Suprapubic skin (tissue), 4 donors: ENCODE results near the gene OSGIN1. TPM values are rescaled to one million over a fixed set of nuclear protein-coding genes. Genes with fewer than 3 reads are reported as not detected.

Source experiments
- DNase-seq, 2 donors: peaks; one replicate each; pipeline ENCODE4 v3.0.0-alpha.2; 2019; ENCODE audit warnings: low spot score in 2 of 2
- H3K27ac ChIP-seq: fragments of 200-600 bp; sonication (generic); one replicate; pipeline ENCODE4 v1.5.1; 2019
- H3K27me3 ChIP-seq: fragments of 200-600 bp; sonication (generic); one replicate; pipeline ENCODE4 v1.5.1; 2019
- H3K36me3 ChIP-seq: fragments of 200-600 bp; sonication (generic); one replicate; pipeline ENCODE4 v1.5.1; 2019
- H3K4me1 ChIP-seq: fragments of 200-600 bp; sonication (generic); one replicate; pipeline ENCODE4 v1.5.1; 2019
- H3K4me3 ChIP-seq: fragments of 200-600 bp; sonication (generic); one replicate; pipeline ENCODE4 v1.5.1; 2019; ENCODE audit warnings: mild to moderate bottlenecking
- H3K9me3 ChIP-seq: fragments of 200-600 bp; sonication (generic); one replicate; pipeline ENCODE4 v1.5.1; 2019
- CTCF ChIP-seq, 2 donors: fragments of 200-600 bp in 1 of 2; fragments of 450-650 bp in 1 of 2; sonication (generic) in 1 of 2; IDR thresholded peaks; one replicate each; pipeline ENCODE4 v1.5.1; 2016 to 2019; ENCODE audit warnings: antibody characterized with exemption in 2 of 2, mild to moderate bottlenecking in 1 of 2, moderate library complexity in 1 of 2
- EP300 ChIP-seq: sonication (generic); formaldehyde crosslinking; IDR thresholded peaks from one replicate; pipeline ENCODE4 v1.6.1; 2017; ENCODE audit warnings: antibody characterized with exemption
- POLR2A ChIP-seq, 2 donors: fragments of 450-650 bp; IDR thresholded peaks; one replicate each; pipeline ENCODE4 v1.6.1; 2017; ENCODE audit warnings: antibody characterized with exemption in 2 of 2, mild to moderate bottlenecking in 2 of 2, moderate library complexity in 2 of 2
- POLR2AphosphoS5 ChIP-seq, 3 donors: sonication (generic); formaldehyde crosslinking; IDR thresholded peaks; one replicate each; pipeline ENCODE4 v1.6.1; 2017; ENCODE audit warnings: antibody characterized with exemption in 3 of 3
- WGBS: methylation state at CpG from one replicate; pipeline ENCODE4 v1.1.5; 2018; 5-methylcytosine and 5-hydroxymethylcytosine counted together
- total RNA-seq, 4 donors: library from RNA; depleted of rRNA; stranded (reverse); fragments of >200 nt; gene quantifications; one replicate each; pipeline ENCODE4 v1.1.0, GENCODE V29; 2016

Gene OSGIN1
- total RNA-seq, 4 donors from 2014 or later = 1.0 to 2.2 (median 1.5) TPM

GRCh38 chr16:83923581-83924365 lies 29.3 kb upstream of the OSGIN1 start:
- Histone ChIP-seq H3K9me3 (no peaks in the 10 kb centered on the region), H3K36me3 (peaks cover 19% of the 10 kb centered on the region), H3K27me3 (no peaks in the 10 kb centered on the region), H3K4me3 (no peak overlapping the region), H3K4me1 (peaks cover 9% of the 10 kb centered on the region), H3K27ac (no peak overlapping the region)
- TF ChIP-seq EP300 = no peak
- no peak for TF ChIP-seq CTCF (IDR thresholded peaks at IDR 0.05)
- TF ChIP-seq POLR2AphosphoS5 (IDR thresholded peaks at IDR 0.05) = no peak
- TF ChIP-seq POLR2A (IDR thresholded peaks at IDR 0.05) = no peak
- WGBS = 95% methylated on average over 21 of the region's 31 CpGs
- no peak for DNase-seq

GRCh38 chr16:83924686-83925085 lies 28.4 kb upstream of the OSGIN1 start:
- no peaks in the 10 kb centered on the region for H3K9me3 ChIP-seq
- 92% methylated on average over 9 of the region's 13 CpGs for WGBS
- H3K27me3 ChIP-seq = no peaks in the 10 kb centered on the region
- H3K4me1 ChIP-seq = peaks cover 9% of the 10 kb centered on the region
- TF ChIP-seq POLR2AphosphoS5 (IDR thresholded peaks at IDR 0.05) (no peak), POLR2A (IDR thresholded peaks at IDR 0.05) (no peak), EP300 (no peak)
- DNase-seq = no peak
- no peak overlapping the region for H3K27ac ChIP-seq
- H3K36me3 ChIP-seq = peaks cover 9% of the 10 kb centered on the region
- H3K4me3 ChIP-seq = no peak overlapping the region

- Histone ChIP-seq H3K4me3 (no peak overlapping the region), H3K4me1 (peaks cover 9% of the 10 kb centered on the region), H3K27ac (no peak overlapping the region), H3K36me3 (peaks cover 5% of the 10 kb centered on the region), H3K27me3 (no peaks in the 10 kb centered on the region), H3K9me3 (no peaks in the 10 kb centered on the region)
- DNase-seq = no peak
- TF ChIP-seq POLR2AphosphoS5 (IDR thresholded peaks at IDR 0.05) (no peak), CTCF (IDR thresholded peaks at IDR 0.05) (no peak), POLR2A (IDR thresholded peaks at IDR 0.05) (no peak), EP300 (no peak)
- 85% methylated on average over 12 of the region's 12 CpGs for WGBS
These were observed 27.7 kb upstream of the OSGIN1 start for GRCh38 chr16:83925095-83925905.

GRCh38 chr16:83925957-83926725 lies 26.9 kb upstream of the OSGIN1 start:
- H3K27ac ChIP-seq = no peak overlapping the region
- H3K4me1 ChIP-seq = peaks cover 9% of the 10 kb centered on the region
- 37% methylated on average over 5 of the region's 27 CpGs for WGBS
- TF ChIP-seq POLR2AphosphoS5 (IDR thresholded peaks at IDR 0.05) = no peak
- no peak for TF ChIP-seq CTCF (IDR thresholded peaks at IDR 0.05)
- no peak for DNase-seq
- H3K9me3 ChIP-seq = no peaks in the 10 kb centered on the region
- no peak overlapping the region for H3K4me3 ChIP-seq
- H3K27me3 ChIP-seq = no peaks in the 10 kb centered on the region
- peaks cover 5% of the 10 kb centered on the region for H3K36me3 ChIP-seq

GRCh38 chr16:83926726-83927397 lies 26.2 kb upstream of the OSGIN1 start:
- TF ChIP-seq CTCF (IDR thresholded peaks at IDR 0.05) (peak; percentile 73 to 98), POLR2AphosphoS5 (IDR thresholded peaks at IDR 0.05) (no peak)
- H3K4me1 ChIP-seq = peaks cover 9% of the 10 kb centered on the region
- no peaks in the 10 kb centered on the region for H3K27me3 ChIP-seq
- WGBS = 13% methylated on average over 35 of the region's 35 CpGs
- peak overlapping the region; percentile 55 for H3K27ac ChIP-seq
- peak overlapping the region; percentile 34 for H3K4me3 ChIP-seq
- no peaks in the 10 kb centered on the region for H3K9me3 ChIP-seq
- DNase-seq = peak in 1 of 2 donors; percentile 82
- peaks cover 3% of the 10 kb centered on the region for H3K36me3 ChIP-seq
